K562 (cell line): ENCODE data around the gene MANEAL. TPM values are rescaled to one million over a fixed set of nuclear protein-coding genes. Genes with fewer than 3 reads are reported as not detected.

ENCODE experiments used
- ATAC-seq: fragments of 200-7000 bp; cut with Tn5 transposase; 3 replicates; pipeline ENCODE4 v1.9.1; 2020; ENCODE audit warnings: moderate library complexity
- BruUV-seq: library from RNA; stranded (reverse); fragments of 400-500 nt; replicated peaks from 2 replicates; lab custom pipeline; 2021; lab: Mats Ljungman, UMichigan
- CTCF ChIA-PET: fragments of 300-600 bp; formaldehyde crosslinking; extraction: SDS; loops from one replicate; lab custom pipeline; 2021; ENCODE audit warnings: low intra/inter-chr PET ratio; lab: Yijun Ruan, JAX
- POLR2A ChIA-PET: fragments of 300-600, 350-650 bp; sonication (Branson Sonifier 250); formaldehyde crosslinking; extraction: SDS; loops from one replicate; lab custom pipeline; 2021; ENCODE audit warnings: antibody characterized with exemption, inconsistent platforms; lab: Yijun Ruan, JAX
- DNase-seq, 4 experiments: peaks; one replicate each; pipeline versions ENCODE4 v3.0.0 to v3.0.0-alpha.2; 2011 to 2018; ENCODE audit warnings: low spot score in 3 of 4, mixed read lengths in 3 of 4; ENCODE audit errors: extremely low read depth in 1 of 4
- FAIRE-seq: peaks from 2 replicates; lab custom pipeline; 2011; peaks lifted over from hg19 to GRCh38; lab: Jason Lieb, UNC
- H2AFZ ChIP-seq: 2 replicates; pipeline ENCODE4 v1.6.0; 2011; ENCODE audit warnings: low read depth, low read length, control low read depth, inconsistent platforms
- H3K27ac ChIP-seq: fragments of 200-600 bp; 3 replicates; pipeline ENCODE4 v1.8.0; 2011; ENCODE audit warnings: low read depth, mild to moderate bottlenecking, control low read depth, inconsistent platforms, low read length, moderate library complexity, mixed read lengths; ENCODE audit errors: extremely low read depth
- H3K27me3 ChIP-seq, 2 experiments: fragments of 300-600 bp in 1 of 2; 2 replicates in 1 of 2; 3 replicates in 1 of 2; pipeline versions ENCODE4 v1.6.0 to v1.8.0; 2011; ENCODE audit warnings: inconsistent platforms in 2 of 2, low read length in 2 of 2, mild to moderate bottlenecking in 1 of 2, mixed read lengths in 1 of 2, moderate library complexity in 1 of 2; ENCODE audit not compliant: control insufficient read depth in 2 of 2, insufficient read depth in 2 of 2
- H3K36me3 ChIP-seq: fragments of 300-600 bp; 3 replicates; pipeline ENCODE4 v1.8.0; 2011; ENCODE audit warnings: mild to moderate bottlenecking, low read length, inconsistent platforms; ENCODE audit not compliant: control insufficient read depth, insufficient read depth
- H3K4me1 ChIP-seq, 2 experiments: fragments of 200-600 bp in 1 of 2; replicated peaks in 1 of 2; 2 replicates in 1 of 2; 3 replicates in 1 of 2; pipeline versions ENCODE4 v1.5.1 to v1.8.0; 2011; ENCODE audit warnings: inconsistent platforms in 2 of 2, low read length in 2 of 2, mild to moderate bottlenecking in 1 of 2, mixed read lengths in 1 of 2, moderate library complexity in 1 of 2; ENCODE audit not compliant: control insufficient read depth in 2 of 2, insufficient read depth in 2 of 2
- H3K4me2 ChIP-seq: 2 replicates; pipeline ENCODE4 v1.6.1; 2011; ENCODE audit warnings: low read length, control low read depth, inconsistent platforms, mixed read lengths; ENCODE audit not compliant: insufficient read depth
- H3K4me3 ChIP-seq: fragments of 200-600 bp; sonication (generic), shearing (Covaris generic); 2 replicates; pipeline ENCODE4 v1.5.1; 2016; ENCODE audit warnings: control low read depth, inconsistent platforms
- H3K79me2 ChIP-seq: fragments of 200-600 bp; 3 replicates; pipeline ENCODE4 v1.8.0; 2011; ENCODE audit warnings: low read length, inconsistent platforms; ENCODE audit not compliant: control insufficient read depth, insufficient read depth
- H3K9ac ChIP-seq, 2 experiments: 2 replicates each; pipeline versions ENCODE4 v1.6.0 to v1.6.1; 2011; ENCODE audit warnings: low read depth in 2 of 2, low read length in 2 of 2, control low read depth in 1 of 2, inconsistent platforms in 1 of 2, mild to moderate bottlenecking in 1 of 2, mixed read lengths in 1 of 2; ENCODE audit not compliant: insufficient read depth in 1 of 2
- H3K9me1 ChIP-seq: one replicate; pipeline ENCODE4 v1.6.0; 2011; ENCODE audit warnings: inconsistent platforms, mild to moderate bottlenecking, low read length, moderate library complexity; ENCODE audit not compliant: control insufficient read depth, insufficient read depth
- H3K9me3 ChIP-seq: replicated peaks from 2 replicates; pipeline ENCODE4 v1.5.1; 2011; ENCODE audit warnings: low read depth, low read length, inconsistent platforms; ENCODE audit not compliant: control insufficient read depth, insufficient read depth
- H4K20me1 ChIP-seq: replicated peaks from 2 replicates; pipeline ENCODE4 v1.6.1; 2011; ENCODE audit warnings: low read length, inconsistent platforms, mixed read lengths; ENCODE audit not compliant: control insufficient read depth, insufficient read depth
- CTBP1 ChIP-seq: fragments of 450-650 bp; IDR thresholded peaks from 2 replicates; pipeline ENCODE4 v1.6.1; 2016; ENCODE audit warnings: borderline replicate concordance
- CTCF ChIP-seq, 3 experiments: IDR thresholded peaks in 2 of 3; conservative IDR thresholded peaks in 1 of 3; 2 replicates each; pipeline ENCODE4 v1.5.1; 2011 to 2012; ENCODE audit warnings: low read length in 3 of 3, mild to moderate bottlenecking in 3 of 3, control low read depth in 2 of 3, improper control_type of control experiment in 1 of 3, inconsistent platforms in 1 of 3, low read depth in 1 of 3, mixed read lengths in 1 of 3, moderate library complexity in 1 of 3; ENCODE audit not compliant: insufficient read depth in 2 of 3
- DACH1 ChIP-seq: fragments of 450-650 bp; IDR thresholded peaks from 2 replicates; pipeline ENCODE4 v1.6.1; 2018; ENCODE audit not compliant: partially characterized antibody
- HMGN3 ChIP-seq: IDR thresholded peaks from 2 replicates; pipeline ENCODE4 v1.6.1; 2011; ENCODE audit warnings: borderline replicate concordance, low read depth, mild to moderate bottlenecking, mixed read lengths, low read length; ENCODE audit not compliant: insufficient read length; ENCODE audit errors: extremely low read depth
- PHF21A ChIP-seq: fragments of 450-650 bp; IDR thresholded peaks from 2 replicates; pipeline ENCODE4 v1.6.1; 2017; ENCODE audit warnings: low read depth, borderline replicate concordance
- POLR2H ChIP-seq: IDR thresholded peaks from 2 replicates; pipeline ENCODE4 v1.6.1; 2016; ENCODE audit warnings: missing genetic modification characterization, low read depth, mild to moderate bottlenecking, control low read depth, missing compliant biosample characterization, moderate library complexity
- SRF ChIP-seq, 2 experiments: fragments of 250-450, 450-650 bp in 1 of 2; sonication (Bioruptor Pico) in 1 of 2; sonication (generic) in 1 of 2; formaldehyde crosslinking; IDR thresholded peaks; 2 replicates each; pipeline versions ENCODE4 v1.5.0 to v1.5.1; 2020 to 2022; ENCODE audit warnings: mild to moderate bottlenecking in 1 of 2, missing genetic modification reagents in 1 of 2
- TCFL5 ChIP-seq: fragments of 250-450 bp; sonication (Bioruptor Pico); conservative IDR thresholded peaks from 2 replicates; pipeline ENCODE4 v1.6.1; 2021; ENCODE audit warnings: mild to moderate bottlenecking, moderate library complexity, matching md5 sums
- TEAD2 ChIP-seq: fragments of 450-650 bp; IDR thresholded peaks from 2 replicates; pipeline ENCODE4 v1.6.1; 2016; ENCODE audit warnings: missing genetic modification characterization, control low read depth, missing compliant biosample characterization
- TFAP4 ChIP-seq: sonication (generic); formaldehyde crosslinking; IDR thresholded peaks from 2 replicates; pipeline ENCODE4 v1.8.0; 2022; ENCODE audit warnings: missing genetic modification reagents, mild to moderate bottlenecking, moderate library complexity, borderline replicate concordance
- VEZF1 ChIP-seq: fragments of 200-800 bp; sonication (Bioruptor generic); IDR thresholded peaks from 2 replicates; pipeline ENCODE4 v1.6.1; 2017; ENCODE audit warnings: missing genetic modification characterization, missing compliant biosample characterization
- ZBTB7A ChIP-seq: IDR thresholded peaks from 2 replicates; pipeline ENCODE4 v1.6.1; 2011; ENCODE audit warnings: low read depth, mild to moderate bottlenecking, low read length, moderate library complexity, borderline replicate concordance; ENCODE audit not compliant: control insufficient read depth
- ZNF12 ChIP-seq: sonication (generic); formaldehyde crosslinking; IDR thresholded peaks from 2 replicates; pipeline ENCODE4 v1.4.0; 2020; ENCODE audit warnings: mild to moderate bottlenecking, missing genetic modification reagents
- ZNF197 ChIP-seq: fragments of 200-800 bp; sonication (Bioruptor generic); IDR thresholded peaks from 2 replicates; pipeline ENCODE4 v1.6.1; 2016; ENCODE audit warnings: low read depth, missing genetic modification characterization, missing compliant biosample characterization
- WGBS: fragments of 100-300 bp; shearing (Covaris generic); methylation state at CpG from one replicate; pipeline ENCODE4 v1.1.6; 2016; ENCODE audit warnings: low coverage, mixed read lengths; ENCODE audit not compliant: insufficient coverage; ENCODE audit errors: missing lambda C conversion rate; 5-methylcytosine and 5-hydroxymethylcytosine counted together
- in situ Hi-C: fragments of 300-500 bp; cut with MboI; formaldehyde crosslinking; loops from 4 replicates; pipeline ENCODE4 v1.15.0; 2018; ENCODE audit warnings: inconsistent platforms, mixed read lengths
- intact Hi-C: fragments of 100-400 bp; cut with micrococcal nuclease; formaldehyde crosslinking; loops from 2 replicates; pipeline ENCODE4 v1.14.2; 2022
- polyA plus RNA-seq, 8 experiments: library from polyadenylated mRNA; depleted of rRNA in 4 of 8; stranded (reverse) in 5 of 8; unstranded in 3 of 8; fragments of >200 nt; fragmentation: Nextera tagmentation in 2 of 8; fragmentation: Illumina TruSeq in 1 of 8; extraction: Ambion mirVana in 2 of 8; extraction: Trizol in 1 of 8; gene quantifications; 2 replicates each; pipeline versions ENCODE4 v1.2.1 to v1.2.3, GENCODE V29; 2011 to 2014; ENCODE audit warnings: inconsistent platforms in 1 of 8, missing spikeins in 1 of 8
- total RNA-seq, 7 experiments: library from RNA; depleted of rRNA in 6 of 7; stranded (reverse); fragments of >200 nt in 6 of 7; fragmentation: Illumina TruSeq in 2 of 7; extraction: Trizol in 2 of 7; gene quantifications; 2 replicates each; pipeline versions ENCODE4 v1.2.1 to v1.2.3, GENCODE V29; 2011 to 2021; ENCODE audit warnings: low replicate concordance in 1 of 7

The MANEAL gene
- total and polyA plus RNA-seq, 9 of the 15 experiments (the other 6 are each of a cell fraction or from before 2014, with no cell fraction given), result 0.37 to 3.2 (median 1.2) TPM

GRCh38 chr1:37808369-37809319, 15.0 kb downstream of the MANEAL start:
- peak overlapping the region; percentile 65 for H2AFZ ChIP-seq
- ChIA-PET CTCF (no interaction called here), POLR2A (interaction anchor here (0.6 to 2.3 kb wide), 20 partner anchors 9 to 1649 kb away, joined by 3 to 18 read pairs (median 4); partner anchors contain the start of genes INPP5B and MTF1)
- H3K4me2 ChIP-seq, result peak overlapping the region; percentile 90
- ATAC-seq (peak; percentile 94), DNase-seq (peak; percentile 86 to 95 (median 92)), FAIRE-seq (no peak)
- no peaks in the 10 kb centered on the region for H3K9me3 ChIP-seq
- peaks cover 59% of the 10 kb centered on the region for H3K36me3 ChIP-seq
- peaks cover 17% of the 10 kb centered on the region for H4K20me1 ChIP-seq
- intact Hi-C loops, result loop anchor here (2.0 kb wide), 1 partner anchor 118 kb away; a partner anchor contains a TSS
- H3K79me2 ChIP-seq, result peaks cover 52% of the 10 kb centered on the region
- in situ Hi-C loops, result no loop called here
- H3K27me3 ChIP-seq, result no peaks in the 10 kb centered on the region
- peak overlapping the region; percentile 78; the same call in 2 of the 3 replicates for H3K27ac ChIP-seq
- H3K9me1 ChIP-seq, result peaks cover 3% of the 10 kb centered on the region
- peaks cover 18 to 25% of the 10 kb centered on the region in 2 experiments; a peak in 4 of 5 replicates for H3K4me1 ChIP-seq
- peak overlapping the region; percentile 93 for H3K4me3 ChIP-seq
- BruUV-seq, result TSS peak; percentile 83
- H3K9ac ChIP-seq, result peak overlapping the region; percentile 87 to 98
- WGBS, result 2% methylated on average over 40 of the region's 54 CpGs
- TF ChIP-seq VEZF1 (CRISPR knock-in tag), result peak; percentile 90
- TF ChIP-seq POLR2H (tag), result no peak; the same call in 1 of the 2 replicates
- TF ChIP-seq TEAD2, result no peak
- peak; percentile 20 for TF ChIP-seq DACH1
- TF ChIP-seq TFAP4 (CRISPR knock-in tag), result peak; percentile 57; the same call in 1 of the 2 replicates
- TF ChIP-seq PHF21A, result no peak
- peak; percentile 89; the same call in 1 of the 2 replicates for TF ChIP-seq ZBTB7A
- no peak for TF ChIP-seq ZNF197 (CRISPR knock-in tag)
- peak in 1 of 3 experiments; percentile 14; a peak in 1 of 6 replicates for TF ChIP-seq CTCF (IDR thresholded peaks at IDR 0.05 in 2 of 3, conservative IDR thresholded peaks at IDR 0.05 in 1 of 3; ENCODE audit: insufficient read depth in 2 of 3, low read depth in 1 of 3, low read length in 3 of 3)
- peak; percentile 74 for TF ChIP-seq CTBP1
- TF ChIP-seq TCFL5 (CRISPR knock-in tag), result no peak
- peak in 1 of 2 experiments; percentile 52; a peak in 1 of 4 replicates for TF ChIP-seq SRF (CRISPR knock-in tag; IDR thresholded peaks at IDR 0.05)
- TF ChIP-seq ZNF12, result no peak
- peak; percentile 62 for TF ChIP-seq HMGN3
